M059J (cell line): ENCODE measurements around the gene CFAP92. TPM values are rescaled to one million over a fixed set of nuclear protein-coding genes. Genes with fewer than 3 reads are reported as not detected.

Experiments used
- DNase-seq: peaks from one replicate; pipeline ENCODE4 v3.0.0-alpha.2; 2012; ENCODE audit warnings: low read depth
- total RNA-seq: library from RNA; depleted of rRNA; stranded (reverse); fragments of >200 nt; shearing (Covaris generic); gene quantifications from 2 replicates; pipeline ENCODE4 v1.2.3, GENCODE V29; 2014; rRNA removed

CFAP92 gene
- total RNA-seq, 1 experiment from 2014 or later = 0.27 TPM

GRCh38 chr3:128867200-128868125 is 126.4 kb downstream of the CFAP92 start:
- DNase-seq = peak; percentile 9

DNA sequence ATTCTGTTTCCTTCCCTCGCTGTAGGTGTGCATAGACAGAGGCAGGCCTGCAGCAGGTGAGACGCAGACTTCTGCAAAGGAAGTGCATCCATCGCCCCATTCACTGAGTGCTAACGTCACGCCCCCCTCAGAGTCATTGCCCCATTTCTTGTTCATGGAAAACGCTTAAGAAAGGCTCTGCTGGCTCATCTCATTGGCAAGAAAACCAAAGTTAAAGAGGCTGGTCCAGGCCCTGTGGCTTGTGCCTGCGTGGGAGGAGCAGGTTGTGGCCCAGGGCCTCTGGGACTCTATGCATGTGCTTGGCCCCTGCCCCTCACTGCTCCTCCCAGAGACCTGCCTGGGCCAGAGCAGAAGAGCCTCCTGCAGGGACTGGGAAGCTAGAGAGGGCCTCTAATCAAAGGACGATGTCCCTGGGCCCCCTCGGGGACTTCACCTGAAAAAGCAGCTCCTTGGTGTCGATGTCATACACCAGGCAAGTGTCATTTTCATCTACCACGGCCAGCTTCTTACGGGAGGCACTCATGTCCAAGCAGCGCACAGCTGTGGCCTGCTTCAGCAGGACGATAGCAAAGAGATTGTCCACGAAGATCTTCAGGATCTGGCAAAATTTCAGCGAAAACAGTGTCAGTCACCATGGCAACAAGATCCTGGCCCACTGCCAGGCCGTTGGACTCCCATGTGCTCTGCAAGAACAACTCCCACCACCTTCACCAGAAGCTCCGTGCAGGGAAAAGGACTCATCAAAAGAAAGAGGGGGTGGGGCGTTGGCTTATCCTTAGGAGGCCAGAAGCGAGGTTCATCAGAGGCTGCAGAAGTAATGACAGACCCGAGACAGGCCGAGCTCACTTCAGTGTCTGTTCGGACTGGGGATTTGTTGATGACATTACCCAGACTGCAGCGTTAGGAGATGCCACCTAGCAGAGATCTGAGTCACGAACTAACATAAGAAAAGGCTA is 128.7 kb downstream of the CFAP92 start:
- DNase-seq = peak; percentile 15

DNA sequence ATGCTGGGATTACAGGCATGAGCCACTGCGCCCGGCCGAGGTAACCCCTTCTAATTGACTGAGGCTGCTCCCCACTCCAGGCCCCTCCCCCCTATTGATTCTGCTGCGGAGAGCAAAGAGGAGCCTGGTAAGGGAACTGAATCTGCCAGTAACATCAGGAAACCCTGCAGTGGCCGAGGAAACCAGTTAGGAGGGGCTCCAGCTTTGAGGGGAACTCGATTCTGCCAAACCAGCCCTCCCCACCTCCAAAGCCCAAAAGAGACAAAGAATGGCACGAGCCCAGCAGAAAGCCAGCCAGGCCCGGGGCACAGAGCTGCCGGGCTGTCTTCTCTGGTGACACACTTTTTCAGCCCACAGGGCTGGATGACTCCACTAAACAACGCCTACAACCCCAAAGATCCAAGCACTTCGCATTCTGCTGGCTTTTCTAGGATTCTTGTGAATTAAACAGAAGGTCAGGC is 129.5 kb downstream of the CFAP92 start:
- DNase-seq = peak; percentile 31

GRCh38 chr3:128863560-128863959 is 130.3 kb downstream of the CFAP92 start:
- no peak for DNase-seq

- DNase-seq = no peak
Measured at GRCh38 chr3:128861491-128861890, 132.4 kb downstream of the CFAP92 start.

Other genes with a start within 250 kb of the CFAP92 start
- gene ACAD9, start 114.5 kb downstream of the CFAP92 start, total RNA-seq = 28.0 and 43.3 TPM in 2 replicates
- gene EFCC1, start 7.2 kb upstream of the CFAP92 start, total RNA-seq = not detected in 2 replicates
- gene GP9, start 66.7 kb upstream of the CFAP92 start, total RNA-seq = not detected in 2 replicates
- 21.1 and 24.2 TPM in 2 replicates for gene RAB43, start 127.7 kb upstream of the CFAP92 start, total RNA-seq
- gene ISY1, start 167.0 kb upstream of the CFAP92 start, total RNA-seq = 34.9 and 70.7 TPM in 2 replicates
- gene CNBP, start 189.8 kb upstream of the CFAP92 start, total RNA-seq = 375 and 380 TPM in 2 replicates